Nucleus accumbens (tissue), 56 donors: ENCODE measurements around the gene SGCD.

Experiments
- DNase-seq, 56 donors: peaks; one replicate each; lab custom pipeline; 2025; lab: John Stamatoyannopoulos, UW

SGCD gene

GRCh38 chr5:156755421-156756087, 428.6 kb downstream of the SGCD start:
- DNase-seq: no peak

DNA sequence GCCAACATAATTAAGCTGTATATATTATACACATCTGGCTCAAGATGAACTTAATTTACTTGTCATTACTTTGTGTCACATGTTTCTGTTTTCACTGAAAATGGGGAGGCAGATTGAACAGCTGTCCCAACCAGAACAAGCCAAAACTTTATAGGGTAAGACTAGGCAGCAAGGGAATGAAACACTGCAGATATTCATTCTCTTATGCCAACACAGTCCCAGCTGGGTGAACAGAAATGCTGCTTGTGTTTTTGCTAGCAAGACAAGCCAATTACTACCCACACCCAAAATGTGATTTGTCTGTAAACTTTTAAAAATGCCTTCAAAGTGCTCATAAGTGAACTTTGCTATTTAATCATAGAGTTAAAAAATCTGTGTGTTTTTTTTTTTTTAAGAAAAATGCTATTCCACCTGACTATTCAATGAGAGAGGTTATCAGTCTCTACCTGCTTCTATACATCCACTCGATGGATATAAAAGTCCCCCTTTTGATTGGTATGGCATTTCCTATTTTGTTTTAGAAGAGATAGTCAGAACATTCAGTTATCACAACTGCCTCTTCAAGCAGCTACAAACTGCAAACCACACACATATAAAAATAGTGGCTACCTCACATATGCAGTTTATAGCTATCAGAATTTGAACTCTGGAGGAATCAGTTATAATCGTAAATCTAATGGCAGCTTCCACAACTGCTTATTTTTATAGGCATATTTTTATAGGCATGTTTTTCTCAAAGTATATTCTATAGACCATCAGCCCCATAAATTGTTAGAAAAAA, 431.2 kb downstream of the SGCD start:
- no peak for DNase-seq

DNA sequence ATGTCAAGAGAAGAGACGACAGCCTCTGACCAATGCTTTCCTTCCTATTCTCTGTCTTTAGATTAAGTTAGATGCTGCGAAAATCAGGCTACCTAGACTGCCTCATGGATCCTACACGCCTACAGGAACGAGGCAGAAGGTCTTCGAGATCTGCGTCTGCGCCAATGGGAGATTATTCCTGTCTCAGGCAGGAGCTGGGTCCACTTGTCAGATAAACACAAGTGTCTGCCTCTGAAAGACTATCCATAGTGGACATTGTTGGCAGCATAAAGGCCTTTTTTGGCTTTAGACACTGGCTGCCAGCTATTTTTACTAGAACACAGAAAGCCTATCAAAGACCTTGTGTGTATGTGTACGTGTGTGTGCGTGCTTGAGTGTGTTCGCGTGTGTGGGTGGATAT, 432.2 kb downstream of the SGCD start:
- no peak for DNase-seq

DNA sequence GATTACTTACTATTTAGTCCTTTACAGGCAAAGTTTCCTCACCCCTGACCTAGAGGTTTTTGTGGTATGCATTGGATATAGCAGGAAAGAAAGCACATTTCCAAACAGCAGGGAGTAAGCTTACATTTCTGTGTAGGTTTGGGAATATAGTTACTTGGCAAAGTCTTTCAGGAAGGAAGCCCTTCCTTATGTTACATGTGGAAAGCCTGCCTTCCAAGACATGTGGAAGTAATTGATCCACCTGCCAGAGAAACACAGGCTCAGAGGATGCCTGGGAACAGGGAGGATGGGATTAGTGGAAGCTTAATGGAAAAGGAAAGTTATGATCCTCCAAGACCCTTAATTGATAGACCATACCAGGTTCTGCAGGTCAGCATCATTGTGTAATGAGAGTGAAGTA, 435.8 kb downstream of the SGCD start:
- no peak for DNase-seq

DNA sequence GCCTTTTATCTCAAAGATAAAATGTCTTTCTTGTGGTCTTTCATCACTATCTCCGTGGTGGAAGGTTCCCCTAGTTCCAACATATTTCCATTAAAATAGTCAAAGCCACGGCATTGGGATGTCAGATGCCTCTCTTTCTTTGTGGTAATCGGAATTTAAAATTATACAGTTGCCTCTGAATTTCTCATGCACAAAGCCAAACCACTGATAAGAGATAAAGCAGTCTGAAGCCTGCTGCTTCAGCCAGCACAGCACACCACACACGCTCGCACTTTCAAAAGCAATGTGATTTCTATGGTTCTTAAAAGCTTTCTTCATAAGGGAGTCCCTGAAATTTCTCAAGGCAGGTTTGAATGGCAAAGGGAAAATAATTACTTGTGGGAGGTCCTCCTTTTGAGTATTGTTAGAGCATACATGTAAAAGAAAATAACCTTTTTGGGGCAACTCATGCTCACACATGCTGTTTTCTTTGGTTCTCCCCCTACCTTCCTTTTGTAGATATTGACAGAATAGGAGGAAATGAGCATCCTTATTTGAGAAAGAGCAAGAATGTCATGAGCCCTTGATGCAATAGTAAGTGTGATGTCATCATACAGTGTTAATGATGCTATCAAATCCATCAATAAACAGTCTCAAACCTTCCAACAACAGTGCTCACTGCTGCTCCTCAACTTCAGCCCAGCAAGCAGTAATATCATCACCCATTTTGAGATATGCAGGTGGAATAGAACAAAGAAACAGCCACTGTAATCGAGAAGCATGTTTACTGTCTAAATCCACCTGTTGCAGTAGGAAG, 437.4 kb downstream of the SGCD start:
- no peak for DNase-seq

DNA sequence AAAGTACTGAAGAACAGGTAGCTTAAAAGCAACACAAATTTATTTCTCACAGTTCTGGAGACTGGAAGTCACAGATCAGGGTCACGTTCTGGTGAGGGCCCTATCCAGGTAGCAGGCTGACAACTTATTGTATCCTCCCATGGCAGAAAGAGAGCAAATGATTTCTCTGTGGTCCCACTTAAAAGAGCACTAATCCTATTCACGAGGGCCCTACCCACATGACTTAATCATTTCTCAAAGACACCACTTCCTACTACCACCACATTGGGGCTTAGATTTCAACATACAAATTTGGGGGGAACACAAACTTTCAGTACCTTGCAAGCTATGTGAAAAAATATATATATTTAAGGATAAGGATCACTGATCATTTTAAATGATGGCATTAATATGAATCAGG, 447.3 kb downstream of the SGCD start:
- DNase-seq: no peak

DNA sequence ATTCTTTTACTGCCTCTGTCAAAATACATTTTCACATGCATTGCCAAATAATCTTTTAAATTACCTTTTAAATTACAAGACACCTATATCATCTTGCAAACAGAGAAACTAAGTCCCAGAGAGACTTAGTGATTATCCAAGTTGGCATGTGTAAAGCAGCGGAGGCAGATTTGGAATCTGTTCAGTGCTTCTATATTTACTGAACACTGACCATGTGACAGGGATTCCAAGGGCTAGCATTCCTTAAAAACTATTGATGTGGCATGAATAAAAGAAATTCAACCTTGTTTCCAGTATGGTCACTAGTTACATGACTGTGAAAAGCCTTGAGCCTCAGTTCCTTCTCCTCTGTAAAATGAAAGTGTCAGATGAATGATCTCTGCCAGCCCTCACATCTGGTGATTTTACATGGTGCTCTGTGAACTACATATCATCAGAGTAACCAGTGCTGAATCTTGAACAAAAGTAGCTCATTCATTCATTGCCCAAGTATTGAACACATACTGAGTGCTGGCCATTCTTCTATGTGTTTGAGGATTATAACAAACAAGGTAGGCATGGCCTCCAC, 451.3 kb downstream of the SGCD start:
- no peak for DNase-seq

- DNase-seq: no peak
Observed at GRCh38 chr5:156778752-156779151, 451.8 kb downstream of the SGCD start.

- no peak for DNase-seq
Observed at GRCh38 chr5:156779436-156779835, 452.5 kb downstream of the SGCD start.

DNA sequence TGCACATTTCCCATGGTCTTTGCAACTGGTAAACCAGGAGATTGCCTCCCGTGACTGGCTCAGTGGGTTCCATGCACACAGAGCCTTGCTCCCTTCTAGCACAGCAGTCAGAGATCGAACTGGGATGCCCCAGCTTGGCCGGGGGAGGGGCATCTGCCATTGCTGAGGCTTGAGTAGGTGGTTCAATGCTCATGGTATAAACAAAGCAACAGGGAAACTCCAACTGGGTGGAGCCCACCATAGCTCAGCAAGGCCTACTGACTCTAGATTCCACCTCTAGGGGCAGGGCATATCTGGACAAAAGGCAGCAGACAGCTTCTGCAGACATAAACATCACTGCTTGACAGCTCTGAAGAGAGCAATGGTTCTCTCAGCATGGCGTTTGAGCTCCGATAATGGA, 456.1 kb downstream of the SGCD start:
- DNase-seq: no peak

DNA sequence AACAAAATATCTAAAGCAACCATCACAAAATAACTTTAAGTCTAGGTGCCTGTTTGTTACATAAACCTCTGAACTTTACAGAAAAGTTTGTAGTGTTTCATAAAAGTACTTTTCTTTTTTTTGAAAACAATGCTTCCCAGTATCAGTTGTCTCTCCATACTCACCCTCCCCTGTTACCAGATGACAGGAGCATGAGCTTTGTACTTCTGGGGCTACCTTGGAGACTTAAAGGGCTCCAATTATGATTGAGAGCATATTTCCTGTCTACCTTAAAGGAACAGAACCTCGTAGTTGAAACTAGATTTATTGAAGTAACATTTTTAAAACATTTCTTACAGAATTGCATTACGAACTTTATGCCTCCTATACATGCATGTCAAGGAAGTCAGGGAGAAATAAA, 467.7 kb downstream of the SGCD start:
- DNase-seq: no peak

DNA sequence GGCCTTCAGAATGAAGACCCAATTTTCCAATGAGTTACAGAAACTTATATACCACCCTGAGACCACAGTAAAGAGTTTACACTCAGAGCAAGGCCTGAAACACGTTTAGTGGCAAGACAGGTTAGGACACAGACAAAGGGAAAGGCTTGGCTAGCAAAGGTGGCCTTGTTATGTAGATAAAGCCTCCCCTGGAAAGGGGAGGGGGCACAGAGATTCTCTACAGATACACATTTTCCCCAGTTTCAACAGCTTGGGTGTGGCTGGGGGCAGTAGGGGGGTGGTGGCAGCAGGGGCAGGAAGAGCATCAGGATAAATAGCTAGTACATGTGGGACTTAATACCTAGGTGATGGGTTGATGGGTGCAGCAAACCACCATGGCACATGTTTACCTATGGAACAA, 471.2 kb downstream of the SGCD start:
- no peak for DNase-seq

- DNase-seq: no peak
Observed at GRCh38 chr5:156799171-156799570, 472.2 kb downstream of the SGCD start.

DNA sequence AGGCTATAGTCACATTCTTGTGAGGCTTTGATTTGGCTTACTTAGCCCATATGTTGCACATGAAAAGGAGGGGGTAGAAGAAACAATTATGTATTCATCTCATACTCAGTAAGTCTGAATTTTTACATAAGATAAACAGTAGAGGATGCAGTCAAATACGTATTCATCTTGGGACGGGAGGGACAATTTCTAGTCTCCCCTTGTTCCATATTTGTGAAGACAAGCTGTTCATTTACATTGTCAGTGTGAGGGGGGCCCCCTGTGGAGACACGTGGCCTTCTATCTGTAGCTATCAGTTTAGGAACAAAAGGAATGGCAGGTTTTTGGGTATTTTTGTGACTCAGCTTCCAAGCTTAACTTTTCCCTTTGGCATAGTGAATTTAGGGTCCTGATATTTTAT, 474.0 kb downstream of the SGCD start:
- DNase-seq: peak in 7 of 56 donors; percentile 3 to 20 (median 7)

DNA sequence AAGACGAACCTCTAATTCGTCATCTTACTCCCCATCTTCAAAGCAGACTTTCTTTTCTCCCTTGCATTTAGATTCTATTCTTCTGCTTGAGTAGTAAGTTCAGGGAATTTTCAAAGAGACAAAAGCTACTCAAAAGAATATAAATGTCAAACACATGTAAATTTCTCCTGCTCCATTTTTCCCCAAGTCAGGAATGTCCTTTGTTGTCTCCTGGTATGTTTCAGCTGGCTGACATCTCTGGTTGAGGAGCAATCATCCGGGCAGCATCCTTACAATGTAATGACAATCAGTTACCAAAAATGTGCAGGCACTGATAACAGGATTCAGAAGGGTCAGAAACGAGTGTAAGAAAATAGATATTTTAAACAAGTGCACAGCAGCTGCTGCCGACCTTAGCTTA, 475.5 kb downstream of the SGCD start:
- DNase-seq: no peak

- no peak for DNase-seq
Observed at GRCh38 chr5:156803404-156803803, 476.4 kb downstream of the SGCD start.

- DNase-seq: no peak
Observed at GRCh38 chr5:156812959-156813358, 486.0 kb downstream of the SGCD start.

- peak in 5 of 56 donors; percentile 2 to 25 (median 4) for DNase-seq
Observed at GRCh38 chr5:156815988-156816599, 489.1 kb downstream of the SGCD start.
